Germinal center (tissue), 1 donor: Measurements from ENCODE around the gene MAPK12.

Source experiments
- DNase-seq: peaks from one replicate; pipeline ENCODE4 v3.0.0; 2012; ENCODE audit warnings: mixed read lengths, low spot score

MAPK12 gene

DNA sequence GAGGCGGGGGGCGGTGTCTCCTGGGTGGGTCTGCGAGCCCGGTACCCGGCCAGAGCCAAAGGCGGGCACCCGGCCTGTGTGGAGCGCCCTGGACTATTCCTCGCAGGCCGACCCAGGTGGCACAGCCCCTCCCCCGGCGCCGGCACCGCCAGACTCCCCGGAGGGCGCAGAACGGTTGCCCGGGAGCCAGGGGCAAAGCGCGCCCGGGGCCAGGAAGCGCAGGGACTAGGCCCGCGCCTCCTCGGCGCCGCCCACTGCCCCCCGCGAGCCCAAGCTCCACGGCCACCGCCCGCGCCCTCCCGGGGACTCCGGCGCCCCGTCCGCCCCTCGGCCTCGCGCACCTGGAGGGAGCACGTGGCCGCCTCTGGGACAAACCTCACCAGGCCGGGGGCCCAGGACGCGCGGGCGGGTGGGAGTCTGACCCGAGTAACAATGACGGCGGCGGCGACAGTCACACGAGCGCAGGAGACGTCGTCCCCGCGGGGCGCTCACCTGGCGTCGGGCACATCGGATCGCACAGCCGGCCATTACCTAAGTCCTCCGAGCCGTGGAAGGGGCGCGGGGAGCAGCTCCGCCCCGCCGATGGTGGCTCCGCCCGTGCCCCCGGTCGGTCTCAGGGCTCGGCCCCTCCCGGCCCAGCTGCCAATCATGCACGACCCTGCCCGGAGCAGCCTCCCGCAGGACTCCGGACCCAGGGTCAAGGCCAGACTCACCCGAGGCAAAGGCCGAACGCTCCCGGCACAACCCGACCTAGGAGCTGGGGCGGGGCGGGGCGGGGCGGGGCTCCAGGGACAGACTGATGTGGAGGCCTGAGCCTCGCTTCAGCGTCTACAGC, 38.5 kb upstream of the MAPK12 start:
- peak; percentile 22 for DNase-seq

DNA sequence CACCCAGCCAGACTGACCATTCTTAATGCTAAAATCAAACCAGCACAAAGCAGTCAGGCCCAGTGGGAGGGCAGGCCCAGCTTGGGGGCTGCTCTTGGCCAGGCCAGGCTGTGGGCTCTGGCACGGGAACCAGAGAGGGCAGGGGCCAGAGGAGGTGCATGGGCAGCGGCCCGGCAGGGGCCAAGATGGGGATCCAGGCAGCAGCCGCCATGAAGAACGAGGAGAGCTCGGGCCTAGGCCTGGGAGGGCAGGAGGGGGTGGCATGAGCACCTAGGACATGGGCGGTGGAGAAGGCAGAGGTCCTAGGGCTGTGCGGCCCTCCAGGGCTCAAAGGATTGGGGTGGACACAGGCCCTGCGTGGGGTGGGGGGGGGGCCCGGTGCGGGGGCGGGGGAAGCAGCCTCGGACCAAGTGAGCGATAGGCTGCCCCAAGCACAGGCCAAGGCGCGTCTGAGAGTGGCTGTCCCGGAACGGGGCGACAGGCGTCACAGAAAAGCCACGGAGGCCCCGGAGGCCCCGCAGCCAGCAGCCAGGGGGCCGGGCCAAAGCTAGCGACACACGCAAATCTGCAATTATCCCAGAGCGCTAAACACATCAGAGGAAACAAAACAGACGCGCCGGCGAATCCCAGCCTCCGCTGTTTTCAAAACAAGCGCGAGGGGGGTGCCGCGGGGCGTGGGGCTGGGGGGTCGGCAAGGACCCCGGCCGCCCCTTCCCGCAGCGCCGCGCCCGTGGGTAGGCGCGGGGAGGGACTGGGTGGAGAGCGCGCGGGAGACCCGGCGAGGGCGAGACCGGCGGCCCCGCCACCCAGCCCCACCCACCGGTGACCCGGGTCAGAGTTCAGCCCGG, 37.7 kb upstream of the MAPK12 start:
- peak; percentile 53 for DNase-seq

DNA sequence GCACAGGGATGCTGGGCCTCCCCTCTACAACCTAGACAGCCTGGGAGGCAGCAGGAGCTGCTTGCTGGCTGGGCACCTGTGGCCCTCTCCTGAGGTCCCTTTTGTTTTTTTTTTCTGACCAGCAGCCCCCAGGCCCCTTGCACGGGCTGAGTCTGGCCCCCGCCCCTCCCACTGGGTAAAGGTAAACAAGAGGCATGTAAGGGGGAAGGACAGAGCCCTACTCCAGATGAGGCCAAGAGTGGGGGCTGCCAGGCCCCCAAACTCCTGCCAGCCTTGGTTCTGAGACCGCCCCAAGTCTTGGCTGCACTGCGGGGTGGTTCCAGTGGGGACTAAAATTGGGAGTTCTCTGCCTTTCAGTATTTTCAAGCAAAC, 36.8 kb upstream of the MAPK12 start:
- no peak for DNase-seq

DNA sequence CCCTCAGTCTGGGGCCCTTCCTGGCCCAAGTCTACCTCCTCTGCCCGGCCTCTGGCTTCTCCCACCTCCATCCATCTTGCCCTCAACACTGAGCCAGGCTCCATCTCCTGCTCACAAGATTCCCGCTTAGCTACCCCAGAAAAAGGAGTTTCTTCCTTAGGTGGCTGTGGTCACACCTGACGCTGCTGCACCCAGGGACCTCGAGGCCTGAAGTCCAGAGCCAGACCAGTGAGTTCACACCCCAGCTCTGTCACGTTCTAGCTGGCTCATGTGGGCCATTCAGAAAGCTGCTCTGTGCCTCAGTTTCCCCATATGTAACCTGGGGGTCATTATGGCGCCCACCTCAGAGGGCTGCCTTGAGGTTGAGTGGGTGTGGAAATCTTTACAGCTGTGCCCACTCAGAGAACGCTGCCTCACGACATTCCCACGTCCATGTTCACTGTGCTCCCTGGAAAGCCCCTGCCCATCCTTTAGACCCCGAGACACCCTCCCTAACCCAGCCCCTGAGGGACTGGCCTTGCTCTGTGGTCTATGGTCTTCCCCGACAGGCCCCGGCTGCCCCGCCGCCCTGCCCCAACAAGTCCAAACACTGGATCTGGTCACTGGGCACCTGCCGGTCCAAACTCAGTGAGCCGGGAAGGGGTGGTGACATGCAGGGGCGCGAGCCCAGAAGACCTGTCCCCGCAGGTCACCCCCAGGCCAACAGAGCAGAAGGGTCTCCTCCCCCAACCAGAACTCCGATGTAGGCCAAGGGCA, 36.2 kb upstream of the MAPK12 start:
- no peak for DNase-seq

DNA sequence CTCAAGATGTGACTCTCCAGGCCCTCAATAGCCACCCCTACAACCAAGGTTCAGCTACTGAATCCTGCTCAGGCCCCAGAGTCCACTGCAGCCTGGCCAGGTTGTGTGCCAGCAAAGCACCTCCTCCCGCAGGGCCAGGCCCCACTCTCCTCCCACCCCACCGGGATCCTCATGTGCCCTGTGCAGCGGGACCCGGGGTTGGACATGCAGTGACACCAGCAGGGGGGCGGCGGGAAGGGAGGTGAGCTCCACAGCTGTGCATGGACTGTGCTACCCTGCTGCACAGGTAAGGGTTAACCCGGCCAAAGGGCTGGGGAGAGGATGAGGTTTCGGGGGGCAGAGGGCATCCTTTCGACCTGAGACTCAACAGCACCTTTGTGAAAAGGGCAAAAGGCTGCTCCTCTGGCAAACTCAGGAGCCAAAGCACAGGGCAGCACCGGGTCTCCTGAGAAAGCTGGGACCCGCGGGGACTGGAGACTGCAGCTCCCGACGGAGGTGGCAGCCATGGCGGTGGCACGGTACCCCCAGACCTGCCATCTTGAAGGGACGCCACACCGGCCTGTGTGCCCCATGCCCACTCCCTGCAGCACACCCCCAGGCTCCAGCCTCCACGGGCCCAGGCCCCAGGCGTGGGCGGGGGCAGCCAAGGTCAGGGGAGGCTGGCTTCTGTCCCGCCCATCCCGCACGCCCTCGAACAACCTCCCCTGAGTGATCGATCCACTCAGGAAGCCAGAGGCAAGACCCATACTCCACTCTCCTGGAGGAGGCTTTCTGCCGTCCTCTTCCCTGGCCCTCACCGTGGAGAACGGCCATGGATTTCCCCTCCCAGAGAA, 35.4 kb upstream of the MAPK12 start:
- DNase-seq, result no peak

DNA sequence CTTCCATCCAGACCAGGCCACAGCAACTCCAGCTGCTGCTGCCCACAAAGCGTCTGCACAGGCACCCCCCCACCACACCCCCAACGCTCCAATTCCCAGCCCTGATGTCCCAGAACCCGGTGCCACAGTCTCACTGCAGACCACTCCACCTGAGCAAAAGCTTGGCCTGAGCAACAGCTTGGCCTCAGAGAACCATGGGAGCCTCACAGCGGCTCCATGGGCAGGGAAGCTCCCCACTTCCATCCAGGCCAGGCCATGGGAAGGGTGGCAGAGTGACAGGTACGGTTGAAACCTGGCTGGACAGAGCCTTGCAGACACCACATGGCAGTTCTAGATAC, 32.8 kb upstream of the MAPK12 start:
- DNase-seq, result no peak

DNA sequence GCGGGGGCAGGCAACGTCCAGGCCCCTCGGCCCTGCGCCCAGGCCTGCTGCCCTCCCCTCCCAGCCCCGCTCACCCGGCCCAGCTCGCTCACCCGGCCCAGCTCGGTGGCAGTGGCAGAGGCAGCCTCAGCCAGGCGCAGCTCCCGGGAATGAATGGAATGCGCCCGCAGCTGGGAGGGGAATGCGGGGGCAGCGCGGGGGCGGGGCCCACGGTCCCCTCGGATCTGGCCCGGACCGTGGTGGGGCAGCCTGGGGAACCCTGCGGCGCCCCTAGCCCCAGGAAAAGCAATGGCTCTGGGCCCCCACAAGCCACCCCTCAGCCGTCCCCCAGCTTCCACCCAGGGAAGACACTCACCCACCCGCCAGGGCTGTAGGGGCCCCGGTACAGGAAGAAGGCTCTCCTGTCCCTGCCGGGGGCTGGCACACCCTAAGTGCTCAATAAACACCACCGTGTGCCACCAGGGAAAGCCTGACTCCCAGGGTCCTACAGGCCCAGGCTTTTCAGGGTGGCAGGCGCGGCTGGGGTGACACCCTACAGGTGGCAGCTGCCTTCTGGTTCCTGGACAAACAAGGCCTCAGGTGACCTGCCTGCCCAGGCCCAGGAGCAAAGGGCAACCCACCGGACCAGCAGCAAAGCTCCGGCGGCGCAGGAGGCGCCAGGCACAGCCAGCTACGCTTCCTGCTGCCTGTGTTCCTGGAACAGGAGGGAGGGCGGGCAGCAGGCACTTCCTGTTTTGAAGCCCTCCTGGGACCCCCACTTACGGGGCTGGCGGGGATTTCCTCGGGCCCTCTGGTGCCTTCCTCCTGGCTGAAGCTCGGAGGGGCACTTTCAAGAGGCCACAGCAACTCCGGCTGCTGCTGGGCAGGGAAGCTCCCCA, 32.2 kb upstream of the MAPK12 start:
- peak; percentile 66 for DNase-seq

DNA sequence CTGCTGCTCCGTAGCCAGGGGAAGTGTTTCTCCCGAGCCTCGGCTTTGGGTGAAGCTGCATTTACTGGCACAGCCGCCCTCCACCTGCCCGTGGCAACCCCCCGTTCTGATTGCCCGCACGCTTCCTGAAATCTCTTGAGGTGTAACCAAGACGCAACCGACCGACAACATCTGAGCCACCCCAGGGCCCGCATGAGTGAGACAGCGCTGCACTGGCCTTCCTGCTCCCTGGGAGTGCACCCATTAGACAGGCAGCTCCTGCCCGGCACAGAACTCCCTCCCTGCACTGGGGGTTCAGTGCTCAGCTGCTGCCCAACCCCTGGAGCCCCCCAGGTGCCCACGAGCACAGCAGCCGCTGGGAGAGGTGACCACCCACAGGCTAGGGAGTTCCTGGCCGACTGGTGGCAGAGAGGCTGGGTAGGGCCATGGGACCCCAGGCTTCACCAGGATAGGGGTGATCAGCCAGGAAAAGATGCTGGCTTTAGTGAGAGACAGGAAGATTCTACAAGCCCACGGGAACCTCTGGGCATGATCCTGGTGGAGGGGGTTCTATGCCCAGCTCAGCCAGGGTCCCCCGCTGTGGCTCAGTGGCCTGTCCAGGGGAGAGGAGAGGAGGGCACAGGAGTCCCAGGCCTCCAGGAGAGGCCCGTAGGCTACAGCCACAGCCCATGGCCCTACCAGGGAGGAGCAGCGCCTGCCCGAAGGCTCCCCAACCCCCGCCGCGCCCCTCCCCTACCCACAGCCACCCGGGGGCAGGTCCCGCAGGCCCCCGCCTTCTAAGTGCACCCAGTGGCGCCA, 31.4 kb upstream of the MAPK12 start:
- DNase-seq, result peak; percentile 76

DNA sequence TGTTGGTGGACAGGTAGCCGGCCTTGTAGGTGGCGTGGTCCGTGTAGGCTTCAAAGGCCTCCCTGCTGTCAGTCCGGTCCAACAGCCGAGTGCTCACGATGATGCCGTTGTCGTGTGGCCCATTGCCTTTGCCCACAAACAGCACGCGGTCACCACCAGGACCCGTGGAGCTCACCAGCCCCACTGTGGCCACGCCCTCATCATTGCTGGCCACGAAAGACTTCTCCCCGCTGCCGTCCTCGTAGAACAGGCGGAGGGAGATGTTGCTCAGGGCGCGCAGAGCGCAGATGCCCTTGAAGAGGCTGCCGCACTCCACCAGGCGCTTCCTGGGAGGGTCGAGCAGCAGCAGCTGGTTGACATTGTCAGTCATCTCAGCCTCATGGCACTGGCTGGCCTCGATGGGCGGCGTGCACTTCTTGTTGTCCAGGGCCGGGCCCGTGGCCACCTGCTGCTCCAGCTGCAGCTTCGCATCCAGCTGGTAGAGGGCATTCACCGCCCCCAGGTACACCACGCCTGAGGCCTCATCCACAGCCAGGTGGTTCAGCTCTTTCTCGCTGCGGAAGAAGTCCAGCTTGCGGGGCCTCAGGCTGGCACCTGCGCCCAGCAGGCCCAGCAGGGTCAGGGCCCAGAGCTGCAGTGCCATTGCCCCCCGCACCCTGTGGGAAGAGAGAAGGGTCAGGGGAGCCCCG, 28.6 kb upstream of the MAPK12 start:
- DNase-seq, result no peak

DNA sequence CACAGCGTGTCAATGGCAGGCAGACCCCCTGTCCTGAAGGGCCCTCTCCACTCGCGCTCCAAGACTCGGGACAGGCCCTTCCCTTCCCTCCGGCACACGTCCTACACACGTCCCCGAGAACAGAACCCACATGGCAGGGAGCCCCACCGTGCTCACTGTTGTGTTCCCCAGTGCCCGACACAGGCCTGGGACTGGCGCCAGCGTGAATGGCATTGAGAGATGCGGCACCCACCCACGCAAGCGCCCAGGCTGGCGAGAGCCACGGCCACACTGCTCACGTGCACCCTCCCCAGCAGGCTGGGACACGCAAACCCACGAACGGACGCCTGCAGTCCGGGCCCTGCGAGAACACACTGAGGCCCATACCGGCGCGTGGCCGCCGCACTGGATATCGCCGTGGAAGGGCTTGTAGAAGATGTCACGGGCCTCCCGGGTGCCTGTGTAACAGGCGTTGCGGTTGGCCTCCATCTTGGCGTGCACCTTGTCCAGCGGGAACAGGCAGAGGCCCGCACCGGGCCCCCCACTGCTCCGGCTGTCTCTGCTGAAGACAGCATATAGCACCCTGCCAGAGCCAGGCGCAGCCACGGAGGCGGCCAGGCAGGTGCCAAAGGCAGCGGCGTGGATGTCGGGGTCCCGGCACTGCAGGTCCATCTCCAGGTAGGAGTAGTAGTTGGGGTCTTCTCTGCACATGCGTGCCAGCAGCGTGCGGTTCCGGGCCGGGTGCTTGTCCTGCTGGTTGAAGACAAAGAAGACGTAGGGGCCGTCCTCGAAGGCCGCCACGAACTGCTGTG, 27.9 kb upstream of the MAPK12 start:
- no peak for DNase-seq

DNA sequence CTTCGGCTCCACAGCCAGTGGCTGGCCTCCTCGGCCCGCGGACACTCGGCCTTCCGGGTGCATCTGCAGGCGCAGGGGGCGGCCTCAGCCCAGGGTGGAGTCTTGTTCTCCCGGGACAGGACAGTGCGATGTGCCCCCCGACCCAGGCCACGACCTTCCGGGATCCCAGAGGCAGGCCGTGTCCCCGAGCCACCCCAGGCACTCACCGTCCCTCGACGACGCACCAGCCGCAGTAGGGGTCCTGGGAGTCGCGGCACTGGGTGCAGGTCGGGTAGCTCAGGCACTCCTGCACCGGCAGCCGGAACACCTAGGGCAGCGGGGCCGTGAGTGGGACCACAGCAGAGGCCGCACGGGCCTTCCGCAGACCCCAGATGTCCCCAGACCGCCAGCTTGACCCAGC, 26.2 kb upstream of the MAPK12 start:
- DNase-seq, result no peak

DNA sequence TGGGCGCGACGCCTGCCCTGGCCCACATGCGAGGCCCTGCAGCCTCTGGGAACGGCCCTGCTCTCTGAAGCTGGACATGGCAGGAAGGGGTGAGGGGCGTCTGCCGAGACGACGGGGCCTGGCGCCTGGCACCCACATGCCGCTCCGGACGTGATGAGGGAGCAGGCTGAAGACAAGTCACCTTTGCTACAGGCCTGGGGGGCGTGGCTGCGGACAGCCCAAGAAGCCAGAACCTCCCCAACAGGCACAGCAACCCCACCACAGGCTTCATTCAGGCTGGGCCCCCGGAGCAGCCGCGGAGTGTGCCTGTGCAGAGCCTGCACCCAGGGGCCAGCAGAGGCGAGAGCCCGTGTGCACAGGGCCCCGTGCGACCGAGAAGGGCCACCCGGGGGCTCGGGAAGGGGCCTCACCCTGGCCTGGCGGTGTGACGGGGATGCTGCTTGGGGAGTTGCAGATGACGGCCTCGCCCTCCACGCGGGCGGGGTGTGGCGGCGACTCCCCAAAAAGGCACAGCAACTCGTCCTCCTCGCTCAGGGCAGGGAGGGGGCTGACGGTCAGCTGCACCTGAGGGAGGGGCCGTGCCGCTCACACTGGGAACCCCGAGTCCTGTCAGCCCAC, 25.3 kb upstream of the MAPK12 start:
- no peak for DNase-seq

DNA sequence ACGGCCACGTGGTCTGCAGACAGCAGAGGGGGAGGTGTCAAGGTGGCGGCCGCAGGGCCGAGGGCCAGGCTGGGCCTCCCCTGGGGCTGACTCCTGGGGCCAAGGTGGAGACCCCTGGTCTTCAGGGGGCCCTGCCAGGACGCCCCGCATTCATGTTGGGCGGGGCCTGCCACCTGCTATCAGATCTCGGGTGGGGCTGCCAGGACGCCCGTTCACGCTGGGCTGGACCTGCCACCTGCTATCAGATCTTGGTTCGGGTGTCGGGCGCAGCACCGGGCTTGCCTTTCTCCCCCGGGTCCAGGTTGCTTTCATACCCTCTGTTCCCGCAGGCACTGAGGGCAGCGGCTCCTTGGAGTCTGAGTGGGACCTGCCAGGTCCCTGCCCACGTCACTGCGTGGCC, 24.8 kb upstream of the MAPK12 start:
- no peak for DNase-seq

DNA sequence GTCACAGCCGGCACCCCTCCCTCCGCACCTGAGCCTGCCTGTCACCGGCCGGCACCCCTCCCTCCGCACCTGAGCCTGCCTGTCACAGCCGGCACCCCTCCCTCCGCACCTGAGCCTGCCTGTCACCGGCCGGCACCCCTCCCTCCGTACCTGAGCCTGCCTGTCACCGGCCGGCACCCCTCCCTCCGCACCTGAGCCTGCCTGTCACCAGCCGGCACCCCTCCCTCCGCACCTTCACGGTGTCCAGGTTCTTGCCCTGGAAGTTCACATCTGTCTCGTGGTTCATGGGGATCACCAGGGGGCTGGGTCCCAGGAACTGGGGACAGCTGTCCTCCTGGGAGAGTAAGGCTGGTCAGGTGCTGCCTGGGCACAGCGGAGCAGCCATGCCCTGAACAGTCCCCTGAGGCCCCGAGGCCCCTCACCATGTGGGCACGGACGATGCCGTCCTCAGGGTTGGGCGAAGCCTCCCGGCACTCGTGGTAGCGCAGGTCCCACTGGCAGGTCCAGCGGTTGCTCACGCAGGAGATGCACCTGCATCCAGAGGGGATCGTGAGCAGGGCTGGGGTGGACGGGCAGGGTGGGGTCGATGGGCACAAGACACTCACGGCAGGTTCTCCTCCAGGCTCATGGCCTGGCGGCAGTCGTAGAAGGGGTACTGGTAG, 24.2 kb upstream of the MAPK12 start:
- no peak for DNase-seq

DNA sequence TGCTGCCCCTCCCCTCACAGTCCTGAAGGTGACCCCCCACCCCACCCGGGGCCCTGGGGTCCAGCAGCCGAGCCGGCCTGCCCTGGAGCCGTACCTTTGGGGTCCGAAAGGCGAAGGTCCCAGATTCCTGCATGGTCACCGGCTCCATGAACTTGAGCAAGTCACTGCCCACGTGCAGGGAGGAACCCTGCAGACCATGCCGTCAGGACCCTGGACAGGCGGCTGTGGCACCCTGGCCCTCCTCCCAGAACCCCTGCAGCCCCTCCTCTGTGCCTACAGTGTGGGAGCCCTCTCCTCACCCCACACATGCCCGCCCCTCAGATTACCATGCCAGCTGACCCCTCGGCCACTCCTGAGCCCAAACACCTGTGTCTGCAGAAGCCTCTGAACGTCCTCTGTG, 23.0 kb upstream of the MAPK12 start:
- no peak for DNase-seq

DNA sequence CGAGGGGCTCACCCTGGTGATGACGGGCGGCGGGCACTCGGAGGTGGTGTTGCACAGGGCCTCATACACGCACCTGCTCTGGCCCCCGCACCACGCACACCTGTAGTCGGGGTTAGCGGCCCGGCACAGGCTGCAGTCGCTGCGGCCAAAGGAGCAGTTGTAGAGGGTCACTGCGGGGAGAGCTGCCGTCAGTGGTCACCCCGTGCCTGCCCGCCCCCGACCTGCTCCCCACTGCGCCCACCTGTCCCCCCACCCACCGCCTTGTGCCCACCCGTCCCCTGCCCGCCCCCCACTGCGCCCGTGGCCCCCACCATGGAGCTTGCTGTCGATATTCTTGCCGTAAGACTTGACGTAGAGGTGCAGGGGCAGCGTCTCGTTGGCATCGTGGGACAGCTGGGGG, 22.3 kb upstream of the MAPK12 start:
- DNase-seq, result no peak

DNA sequence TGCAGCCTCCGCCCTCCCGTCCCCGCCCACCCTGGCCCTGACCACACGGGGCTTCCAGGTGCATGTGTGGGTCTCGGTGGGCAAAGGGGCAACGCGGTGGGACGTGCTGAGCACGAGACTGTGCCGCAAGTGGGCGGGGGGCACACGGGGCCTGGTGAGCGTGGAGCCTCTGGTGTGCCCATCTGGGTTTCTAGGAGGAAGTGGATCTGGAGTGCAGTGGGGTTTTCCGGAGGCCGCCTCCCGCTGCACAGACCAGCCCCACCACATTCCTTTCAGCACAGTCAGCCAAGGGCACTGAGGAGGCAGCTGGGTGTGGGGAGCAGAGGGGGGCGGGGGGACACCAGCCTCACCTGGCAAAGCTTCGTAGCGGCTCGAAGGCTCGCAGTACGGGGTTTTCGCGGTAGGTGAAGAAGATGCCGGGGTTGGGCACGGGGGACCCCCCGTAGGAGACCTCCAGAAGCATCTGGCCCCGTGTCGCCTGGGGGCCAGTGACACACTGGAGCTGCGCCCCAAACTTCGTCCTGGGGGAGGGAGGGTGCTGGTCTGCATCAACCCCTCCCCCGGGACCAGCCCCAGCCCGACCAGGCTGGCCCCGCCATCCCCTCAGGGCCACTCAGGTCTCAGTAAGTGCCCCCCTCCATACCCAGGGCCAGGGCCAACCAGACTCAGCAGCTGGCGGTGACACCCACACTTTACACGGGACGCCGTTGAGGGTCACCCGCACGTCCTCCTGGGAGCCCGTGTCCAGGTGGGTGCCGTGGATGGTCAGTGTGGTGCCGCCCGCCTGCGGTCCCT, 21.1 kb upstream of the MAPK12 start:
- DNase-seq, result no peak
